Measurements from ENCODE around the gene DDX41.

The DDX41 gene

DNA sequence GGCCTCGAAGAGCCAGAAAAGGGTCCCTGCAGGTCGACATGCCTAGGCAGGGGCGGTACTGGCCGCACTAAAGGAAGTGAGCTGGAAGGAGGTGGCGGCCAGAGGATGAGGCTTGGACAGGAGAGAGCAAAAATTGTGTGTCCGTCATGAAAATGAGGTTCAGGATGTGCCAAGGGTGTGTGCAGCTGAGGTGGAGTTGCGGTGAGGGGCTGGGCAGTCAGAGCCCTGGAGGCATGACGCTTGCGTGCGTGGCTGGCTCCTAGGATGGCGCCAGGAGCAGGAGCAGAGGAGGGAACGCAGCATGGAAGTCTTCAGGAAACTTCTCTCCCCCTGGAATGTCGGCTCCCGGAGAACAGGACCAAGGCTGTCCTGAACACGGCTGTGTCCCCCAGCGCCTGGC lies 13.9 kb downstream of the DDX41 start:
- Mint-ChIP-seq H3K9me3 (no peaks in the 10 kb centered on the region), H3K36me3 (ENCODE audit: low read depth) (peaks cover 11% of the 10 kb centered on the region), H3K4me3 (no peak overlapping the region), H3K27me3 (ENCODE audit: low read depth, poor library complexity) (peaks cover 16% of the 10 kb centered on the region), H3K27ac (peak overlapping the region; percentile 76), H3K4me1 (peaks cover 42% of the 10 kb centered on the region)
- TF ChIP-seq, protein P1, sequence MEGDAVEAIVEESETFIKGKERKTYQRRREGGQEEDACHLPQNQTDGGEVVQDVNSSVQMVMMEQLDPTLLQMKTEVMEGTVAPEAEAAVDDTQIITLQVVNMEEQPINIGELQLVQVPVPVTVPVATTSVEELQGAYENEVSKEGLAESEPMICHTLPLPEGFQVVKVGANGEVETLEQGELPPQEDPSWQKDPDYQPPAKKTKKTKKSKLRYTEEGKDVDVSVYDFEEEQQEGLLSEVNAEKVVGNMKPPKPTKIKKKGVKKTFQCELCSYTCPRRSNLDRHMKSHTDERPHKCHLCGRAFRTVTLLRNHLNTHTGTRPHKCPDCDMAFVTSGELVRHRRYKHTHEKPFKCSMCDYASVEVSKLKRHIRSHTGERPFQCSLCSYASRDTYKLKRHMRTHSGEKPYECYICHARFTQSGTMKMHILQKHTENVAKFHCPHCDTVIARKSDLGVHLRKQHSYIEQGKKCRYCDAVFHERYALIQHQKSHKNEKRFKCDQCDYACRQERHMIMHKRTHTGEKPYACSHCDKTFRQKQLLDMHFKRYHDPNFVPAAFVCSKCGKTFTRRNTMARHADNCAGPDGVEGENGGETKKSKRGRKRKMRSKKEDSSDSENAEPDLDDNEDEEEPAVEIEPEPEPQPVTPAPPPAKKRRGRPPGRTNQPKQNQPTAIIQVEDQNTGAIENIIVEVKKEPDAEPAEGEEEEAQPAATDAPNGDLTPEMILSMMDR (IDR thresholded peaks at IDR 0.05), result no peak
- DNase-seq, result no peak

DNA sequence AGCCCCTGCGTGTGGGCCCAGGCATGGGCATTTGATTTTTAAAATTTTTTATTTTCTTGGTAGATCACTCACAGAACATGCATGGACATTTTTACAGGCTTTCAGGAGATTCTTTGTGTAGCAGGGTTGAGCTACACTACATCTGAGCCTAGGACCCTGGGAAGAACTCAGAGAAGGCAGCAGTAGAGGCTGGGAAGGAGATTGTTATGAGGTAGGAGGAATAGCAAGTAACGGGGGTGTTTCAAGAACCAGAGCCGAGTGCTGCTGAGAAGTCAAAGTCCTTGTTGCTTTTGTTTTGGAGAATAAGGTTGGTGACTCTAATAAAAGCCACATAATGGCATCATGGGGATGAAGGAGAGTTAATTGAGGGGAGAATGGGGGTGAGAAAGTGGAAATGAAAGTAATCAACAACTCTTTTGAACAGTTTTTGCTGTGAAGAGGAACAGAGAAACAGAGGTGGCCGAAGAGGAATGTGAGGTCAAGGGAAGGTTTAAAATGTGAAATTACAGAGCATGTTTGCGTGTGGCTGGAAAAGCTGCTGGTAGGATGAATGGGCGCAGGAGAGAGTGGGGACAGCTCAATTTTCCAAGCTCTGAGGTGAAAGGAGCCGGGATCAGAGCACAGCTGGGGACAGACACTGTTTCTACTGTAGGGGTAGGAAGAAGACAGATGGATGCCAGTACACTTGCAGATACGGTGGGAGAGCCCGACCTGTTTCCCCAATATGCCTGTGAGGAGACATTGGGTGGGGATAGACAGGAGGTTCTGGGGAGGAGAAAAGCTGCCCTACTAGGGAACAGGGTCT lies 14.7 kb downstream of the DDX41 start:
- peaks cover 3% of the 10 kb centered on the region for H3K36me3 Mint-ChIP-seq (ENCODE audit: low read depth)
- H3K4me3 Mint-ChIP-seq, result no peak overlapping the region
- no peaks in the 10 kb centered on the region for H3K9me3 Mint-ChIP-seq
- H3K4me1 Mint-ChIP-seq, result peaks cover 45% of the 10 kb centered on the region
- H3K27ac Mint-ChIP-seq, result no peak overlapping the region
- TF ChIP-seq, protein P1 (IDR thresholded peaks at IDR 0.05), result no peak
- H3K27me3 Mint-ChIP-seq (ENCODE audit: low read depth, poor library complexity), result peaks cover 16% of the 10 kb centered on the region
- no peak for DNase-seq

DNA sequence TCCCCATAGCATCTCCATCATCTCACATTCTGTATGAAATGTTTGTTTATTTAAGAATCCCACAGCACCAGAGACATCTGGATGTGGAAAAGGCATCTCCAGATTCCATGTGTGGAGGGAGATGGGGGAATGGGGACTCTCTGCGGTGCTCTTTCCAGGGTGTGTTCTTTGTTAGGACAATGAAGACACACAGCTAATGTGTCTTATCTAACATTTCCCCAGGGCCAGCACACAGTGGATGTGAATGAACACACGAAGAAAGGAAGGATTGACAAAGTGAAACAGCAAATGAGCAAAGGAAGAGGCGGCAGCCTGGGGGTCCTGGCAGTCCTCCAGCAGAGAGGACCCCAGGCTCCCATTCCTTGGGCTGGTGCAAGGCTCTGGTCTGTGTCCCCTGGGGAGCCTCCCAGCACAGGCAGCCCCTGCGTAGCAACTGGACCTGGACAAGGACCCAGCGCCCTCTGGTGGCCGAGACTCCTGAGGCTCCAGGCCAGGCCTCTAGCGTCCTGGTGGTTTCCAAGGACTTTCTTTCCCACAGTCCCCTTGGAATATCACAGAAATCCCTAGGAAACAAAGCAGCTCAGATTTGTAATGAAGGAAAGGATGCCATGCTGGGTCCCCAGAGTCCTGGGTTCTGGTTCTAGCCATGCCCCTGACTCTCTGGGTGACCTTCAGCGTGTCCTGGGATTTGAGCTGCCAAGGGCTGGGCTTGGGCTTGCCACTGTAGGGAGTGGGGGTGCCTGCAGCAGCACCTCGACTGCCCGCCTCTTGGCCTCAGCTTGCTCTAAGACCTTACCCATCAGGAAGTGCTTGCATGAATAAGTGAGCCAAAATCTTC lies 15.9 kb downstream of the DDX41 start:
- TF ChIP-seq, protein P1 (IDR thresholded peaks at IDR 0.05), result peak; percentile 92
- H3K4me3 Mint-ChIP-seq, result no peak overlapping the region

DNA sequence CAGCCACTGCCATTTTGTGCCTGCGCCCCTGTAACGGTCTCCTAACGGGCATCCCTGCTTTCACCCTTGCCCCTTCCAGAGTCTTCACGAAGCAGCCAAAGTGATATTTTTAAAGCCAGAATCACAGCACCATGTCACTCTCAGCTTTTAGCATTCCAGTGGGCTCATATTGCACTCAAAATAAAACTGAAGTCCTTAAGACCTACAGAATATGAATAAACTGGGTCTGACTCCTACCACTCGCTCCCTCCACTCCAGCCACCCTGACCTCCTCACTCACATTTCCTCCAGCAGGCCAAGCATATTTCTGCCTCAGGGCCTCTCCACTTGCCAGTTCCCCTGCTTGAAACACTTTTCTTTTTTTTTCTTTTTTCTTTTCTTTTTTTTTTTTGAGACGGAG lies 16.9 kb downstream of the DDX41 start:
- peaks cover 16% of the 10 kb centered on the region for H3K27me3 Mint-ChIP-seq (ENCODE audit: low read depth, poor library complexity)
- TF ChIP-seq, protein P1 (IDR thresholded peaks at IDR 0.05), result no peak
- H3K4me3 Mint-ChIP-seq, result peak overlapping the region; percentile 71
- no peak for DNase-seq
- peak overlapping the region; percentile 26 for H3K27ac Mint-ChIP-seq
- H3K36me3 Mint-ChIP-seq (ENCODE audit: low read depth), result no peaks in the 10 kb centered on the region
- no peaks in the 10 kb centered on the region for H3K9me3 Mint-ChIP-seq
- peaks cover 58% of the 10 kb centered on the region for H3K4me1 Mint-ChIP-seq

More for the DNA sequence above, 15.9 kb downstream of the DDX41 start:
- H3K36me3 Mint-ChIP-seq (ENCODE audit: low read depth), result no peaks in the 10 kb centered on the region
- peaks cover 16% of the 10 kb centered on the region for H3K27me3 Mint-ChIP-seq (ENCODE audit: low read depth, poor library complexity)
- DNase-seq, result peak; percentile 98
- no peaks in the 10 kb centered on the region for H3K9me3 Mint-ChIP-seq
- peaks cover 49% of the 10 kb centered on the region for H3K4me1 Mint-ChIP-seq
- H3K27ac Mint-ChIP-seq, result no peak overlapping the region

DNA sequence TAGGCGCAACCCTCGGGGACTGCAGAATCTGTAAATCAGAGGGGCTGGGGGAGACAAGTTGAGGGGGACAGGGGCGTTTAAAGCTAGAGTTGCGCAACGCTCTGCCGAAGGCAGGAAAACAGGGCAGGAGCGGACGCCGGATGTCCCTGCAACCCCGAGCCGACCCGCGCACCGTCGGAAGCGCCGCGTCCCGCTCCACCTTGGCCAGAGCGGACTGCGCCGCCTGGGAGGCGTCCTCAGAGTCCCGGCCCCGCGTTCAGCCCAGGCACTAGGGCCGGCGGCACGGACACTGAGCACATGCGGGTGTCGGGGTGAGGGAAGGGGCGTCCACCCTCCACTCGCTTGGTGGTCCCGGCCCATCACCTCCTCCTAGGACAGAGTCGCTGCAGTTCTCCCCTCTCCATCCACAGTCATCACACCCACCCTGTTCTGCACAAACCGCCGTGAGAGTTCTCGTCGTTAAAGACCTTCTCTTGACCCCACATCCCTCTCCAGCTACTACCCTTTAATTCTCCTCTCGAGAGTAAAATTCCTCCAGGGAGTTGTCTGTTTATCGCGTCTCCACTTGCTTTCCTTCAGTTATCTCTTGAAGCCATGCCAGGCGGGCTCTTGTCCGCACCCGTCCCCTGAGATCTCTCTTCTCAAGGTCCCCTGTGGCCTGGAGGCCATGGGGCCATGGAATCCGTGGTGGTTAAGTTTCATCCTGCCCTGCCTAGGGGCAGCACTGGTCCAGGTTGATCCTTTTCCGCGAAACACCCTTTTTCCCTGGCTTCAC lies 18.6 kb downstream of the DDX41 start:
- DNase-seq, result peak; percentile 63
- peak overlapping the region; percentile 35 for H3K27ac Mint-ChIP-seq
- no peaks in the 10 kb centered on the region for H3K9me3 Mint-ChIP-seq
- TF ChIP-seq, protein P1 (IDR thresholded peaks at IDR 0.05), result no peak
- peaks cover 74% of the 10 kb centered on the region for H3K4me1 Mint-ChIP-seq
- peaks cover 16% of the 10 kb centered on the region for H3K27me3 Mint-ChIP-seq (ENCODE audit: low read depth, poor library complexity)
- H3K4me3 Mint-ChIP-seq, result peak overlapping the region; percentile 88
- H3K36me3 Mint-ChIP-seq (ENCODE audit: low read depth), result peaks cover under 1% of the 10 kb centered on the region
